Spleen (tissue), 7 donors: ENCODE data around the gene CUBN.

ENCODE experiments used
- POLR2A ChIP-seq, 3 donors: fragments of 450-650 bp; IDR thresholded peaks; one replicate each; pipeline ENCODE4 v1.5.1; 2017; ENCODE audit warnings: antibody characterized with exemption in 3 of 3, mild to moderate bottlenecking in 1 of 3
- POLR2AphosphoS5 ChIP-seq, 3 donors: sonication (generic); formaldehyde crosslinking; IDR thresholded peaks; one replicate each; pipeline ENCODE4 v1.5.1; 2017; ENCODE audit warnings: antibody characterized with exemption in 3 of 3
- TF ChIP-seq, protein P1 (sequence below), 11 experiments: fragments of 200-600 bp in 7 of 11; fragments of 450-650 bp in 4 of 11; sonication (generic) in 4 of 11; IDR thresholded peaks in 8 of 11; conservative IDR thresholded peaks in 3 of 11; 1 replicate in 7 of 11; 2 replicates in 4 of 11; pipeline versions ENCODE4 v1.4.0 to v1.8.0; 2016 to 2021; ENCODE audit warnings: antibody characterized with exemption in 11 of 11, inconsistent platforms in 4 of 11, mild to moderate bottlenecking in 1 of 11
- donor health status: DM: no; HTN: no; CAD: no; lungs with moderate emphysema.
- donor health status: DM: no; HTN: no; CAD: no.
- donor health status: DM: no; HTN: no; CAD: no.

DNA sequence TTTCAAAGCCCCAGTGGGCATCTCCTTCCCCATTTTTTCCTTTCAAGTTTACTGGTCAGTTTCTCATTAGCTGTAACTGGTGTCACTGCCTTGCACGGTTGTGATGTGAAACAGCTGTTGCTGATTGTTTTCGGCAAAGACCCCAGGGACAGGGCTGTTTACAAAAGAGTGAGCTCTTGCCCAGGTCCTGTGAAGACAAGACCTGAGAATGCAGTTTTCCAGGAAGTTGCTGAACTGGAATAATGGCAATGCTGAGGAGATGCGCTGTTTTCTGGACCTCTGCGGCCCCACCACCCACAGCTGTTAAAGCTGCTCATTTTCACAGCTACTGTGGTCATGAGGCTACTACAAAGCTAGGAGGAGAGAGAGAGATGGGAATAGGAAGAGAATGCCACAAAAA lies 195.8 kb downstream of the CUBN start:
- TF ChIP-seq POLR2A (IDR thresholded peaks at IDR 0.05) = no peak
- TF ChIP-seq, protein P1, sequence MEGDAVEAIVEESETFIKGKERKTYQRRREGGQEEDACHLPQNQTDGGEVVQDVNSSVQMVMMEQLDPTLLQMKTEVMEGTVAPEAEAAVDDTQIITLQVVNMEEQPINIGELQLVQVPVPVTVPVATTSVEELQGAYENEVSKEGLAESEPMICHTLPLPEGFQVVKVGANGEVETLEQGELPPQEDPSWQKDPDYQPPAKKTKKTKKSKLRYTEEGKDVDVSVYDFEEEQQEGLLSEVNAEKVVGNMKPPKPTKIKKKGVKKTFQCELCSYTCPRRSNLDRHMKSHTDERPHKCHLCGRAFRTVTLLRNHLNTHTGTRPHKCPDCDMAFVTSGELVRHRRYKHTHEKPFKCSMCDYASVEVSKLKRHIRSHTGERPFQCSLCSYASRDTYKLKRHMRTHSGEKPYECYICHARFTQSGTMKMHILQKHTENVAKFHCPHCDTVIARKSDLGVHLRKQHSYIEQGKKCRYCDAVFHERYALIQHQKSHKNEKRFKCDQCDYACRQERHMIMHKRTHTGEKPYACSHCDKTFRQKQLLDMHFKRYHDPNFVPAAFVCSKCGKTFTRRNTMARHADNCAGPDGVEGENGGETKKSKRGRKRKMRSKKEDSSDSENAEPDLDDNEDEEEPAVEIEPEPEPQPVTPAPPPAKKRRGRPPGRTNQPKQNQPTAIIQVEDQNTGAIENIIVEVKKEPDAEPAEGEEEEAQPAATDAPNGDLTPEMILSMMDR (IDR thresholded peaks at IDR 0.05 in 8 of 11, conservative IDR thresholded peaks at IDR 0.05 in 3 of 11) = no peak
- no peak for TF ChIP-seq POLR2AphosphoS5 (IDR thresholded peaks at IDR 0.05)
